Hippocampal formation (tissue), 2 donors: Measurements from ENCODE around the gene TRPM1.

Experiments
- DNase-seq, 2 donors: peaks; one replicate each; lab custom pipeline; 2025; lab: John Stamatoyannopoulos, UW

Gene TRPM1

GRCh38 chr15:31101262-31102038, at the start of gene TRPM1:
TSS of gene TRPM1 (minus strand) at chr15:31101725. CDS start at chr15:31081355, 20,370 bp downstream.
- no peak for DNase-seq

DNA sequence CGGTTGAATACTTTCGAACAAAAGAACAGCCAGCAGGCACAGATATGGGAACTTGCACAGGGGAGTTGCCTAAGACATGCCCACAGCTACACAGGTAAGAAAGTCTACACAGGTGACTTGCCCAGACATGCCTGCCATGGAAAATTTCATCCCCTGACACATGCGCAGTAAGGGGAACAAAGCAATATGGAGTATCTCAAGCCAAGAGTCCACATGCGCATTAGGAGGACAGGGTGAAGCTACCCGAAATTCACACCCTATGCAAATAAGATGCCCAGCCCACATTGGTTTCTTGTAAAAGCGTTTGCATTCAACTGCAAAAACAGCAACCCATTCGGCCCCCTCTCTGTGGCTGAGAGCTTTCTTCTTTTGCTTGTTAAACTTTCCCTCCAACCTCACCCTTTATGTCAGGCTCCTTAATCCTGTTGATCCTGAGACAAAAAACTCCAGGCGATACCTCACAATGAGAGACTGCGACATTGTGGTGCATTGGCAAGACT, 49.3 kb upstream of the TRPM1 start:
- no peak for DNase-seq

DNA sequence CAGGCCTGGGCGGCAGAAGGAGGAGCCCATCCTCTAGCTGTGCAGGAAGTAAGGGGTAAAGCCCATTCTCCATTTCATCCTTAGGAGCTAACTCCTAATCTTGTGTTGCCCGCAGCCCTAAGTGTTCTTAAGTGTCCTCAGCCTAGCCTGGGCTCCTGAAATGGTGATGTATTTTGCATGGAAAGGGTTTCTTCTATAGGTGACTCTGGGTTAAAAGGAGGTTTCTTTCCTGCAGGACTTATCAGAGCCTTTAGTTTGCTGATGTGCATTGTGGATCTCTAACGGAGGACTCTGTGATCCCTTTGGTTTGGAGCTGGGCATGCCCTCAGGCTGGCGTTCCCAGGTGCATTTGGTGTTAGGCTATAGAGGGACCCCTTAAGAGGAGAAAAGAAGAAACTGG, 48.5 kb upstream of the TRPM1 start:
- DNase-seq, result no peak

- no peak for DNase-seq
These were observed 47.6 kb upstream of the TRPM1 start for GRCh38 chr15:31149088-31149505.

DNA sequence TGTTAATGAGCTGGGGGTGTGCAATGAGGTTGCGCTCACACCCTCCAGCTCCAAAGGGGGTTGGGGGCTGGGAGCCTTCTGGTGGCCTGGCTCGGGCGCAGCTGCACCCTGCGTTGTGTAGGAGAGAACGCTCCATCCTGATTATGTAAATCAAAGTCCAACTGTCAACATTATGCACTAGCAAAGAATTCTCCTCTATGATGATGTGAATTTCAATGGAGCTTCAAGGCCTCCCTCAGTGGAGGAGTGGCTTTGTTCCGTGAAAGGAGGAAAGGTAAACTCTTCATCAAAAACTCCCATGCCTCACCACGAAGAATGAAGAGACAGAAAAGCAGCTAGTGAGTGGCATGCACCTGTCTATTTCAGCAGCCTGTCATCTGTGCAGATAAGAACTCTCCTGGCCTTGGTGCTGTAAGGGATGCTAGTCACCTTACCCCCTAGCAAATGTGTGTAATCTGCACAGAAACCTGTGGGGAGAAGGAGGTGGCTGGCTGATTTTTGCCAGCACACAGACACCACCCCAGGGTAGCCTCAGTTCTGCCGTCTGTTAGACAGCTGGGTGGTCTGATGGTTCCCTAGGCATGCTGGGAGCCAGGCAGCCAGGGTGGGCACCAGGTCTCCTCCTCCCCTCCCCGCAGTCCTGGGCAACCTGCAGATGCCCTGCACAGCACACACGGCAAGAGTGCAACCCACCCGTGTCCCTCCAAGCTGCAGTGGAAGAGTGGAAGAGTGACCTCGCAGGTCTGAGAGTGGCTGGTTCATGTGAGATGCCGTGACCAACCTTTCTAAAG, 47.0 kb upstream of the TRPM1 start:
- no peak for DNase-seq

GRCh38 chr15:31147944-31148296, 46.4 kb upstream of the TRPM1 start:
- no peak for DNase-seq

DNA sequence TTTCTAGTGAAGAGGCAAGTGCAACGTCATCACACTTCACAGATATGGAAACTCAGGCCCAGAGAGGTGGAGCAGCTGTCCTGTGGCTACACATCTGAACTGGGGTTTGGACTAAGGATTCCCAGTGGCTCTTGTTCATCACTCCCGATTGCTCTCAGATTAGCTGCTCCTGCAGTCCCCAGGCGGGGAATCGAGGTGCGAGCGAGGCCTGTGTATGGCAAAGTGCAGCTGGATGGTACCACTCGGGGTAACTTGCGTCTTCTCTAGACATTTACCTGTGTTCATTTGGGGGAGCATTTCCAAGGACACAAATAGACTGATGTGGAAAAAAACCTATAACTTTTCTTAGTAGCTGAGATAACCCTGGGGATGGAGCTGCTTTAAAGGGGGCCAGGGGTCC, 45.9 kb upstream of the TRPM1 start:
- DNase-seq, result no peak

DNA sequence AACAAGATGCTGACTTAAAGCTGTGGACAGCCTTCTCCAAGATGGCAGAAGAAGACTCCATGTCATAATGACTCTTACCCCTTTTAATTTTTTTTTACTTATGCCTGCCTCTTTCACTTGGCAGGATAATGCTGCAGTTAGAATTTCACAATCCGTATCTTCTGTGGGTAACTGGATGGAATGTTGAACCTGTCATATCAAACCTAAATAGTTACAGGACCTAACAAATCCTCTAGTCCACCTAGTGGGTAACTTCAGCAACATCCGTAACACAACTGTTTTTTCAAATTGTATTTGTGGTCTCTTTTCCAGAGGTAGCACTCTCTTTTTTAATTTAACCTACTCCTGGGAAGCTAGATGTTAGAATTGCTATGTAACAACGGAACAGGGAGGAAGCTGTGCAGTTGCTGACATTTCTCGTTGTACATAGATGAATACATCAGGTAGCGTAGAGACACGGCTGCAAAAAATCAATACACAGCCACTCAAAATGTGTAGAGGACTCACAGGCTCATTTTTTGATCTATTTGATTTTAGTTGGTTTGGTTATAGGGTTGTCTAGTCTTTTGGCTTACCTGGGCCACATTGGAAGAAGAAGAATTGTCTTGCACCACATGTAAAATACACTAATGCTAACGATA, 43.9 kb upstream of the TRPM1 start:
- DNase-seq, result no peak

- DNase-seq, result no peak
These were observed 40.3 kb upstream of the TRPM1 start for GRCh38 chr15:31141792-31142191.

DNA sequence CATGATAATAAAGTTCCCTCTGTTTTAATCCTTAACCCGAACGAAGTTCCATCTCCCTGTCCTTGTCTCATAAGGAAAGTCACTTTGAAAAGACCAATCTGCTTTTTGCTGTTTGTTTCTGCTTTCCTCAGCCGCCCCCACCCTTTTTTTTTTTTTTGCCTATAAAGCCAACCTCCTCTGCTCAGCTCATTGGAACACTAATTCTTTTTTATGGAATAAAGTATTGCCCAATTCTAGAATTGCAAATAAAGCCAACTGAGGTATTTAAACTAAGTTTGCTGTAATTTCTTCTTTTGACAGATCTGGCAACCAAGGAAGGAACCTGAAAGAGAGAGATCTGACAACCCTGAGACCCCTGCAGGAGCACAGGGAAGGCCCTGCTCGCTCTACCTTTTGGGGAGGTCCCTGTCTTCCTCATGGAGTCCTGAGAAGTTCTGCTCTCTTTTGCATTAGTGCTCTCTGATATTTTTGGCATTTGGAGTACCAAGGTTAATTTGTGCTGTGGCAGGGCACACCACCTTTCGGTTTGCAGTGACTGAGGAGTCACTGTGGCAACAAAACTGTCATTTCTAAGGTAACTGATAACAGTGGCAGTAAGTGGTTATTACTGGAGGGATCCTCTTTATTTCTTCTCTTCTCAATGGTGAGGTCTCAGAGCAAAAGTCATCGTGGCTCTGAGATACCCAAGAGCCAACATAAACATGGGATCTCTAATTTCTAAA, 35.2 kb upstream of the TRPM1 start:
- no peak for DNase-seq

DNA sequence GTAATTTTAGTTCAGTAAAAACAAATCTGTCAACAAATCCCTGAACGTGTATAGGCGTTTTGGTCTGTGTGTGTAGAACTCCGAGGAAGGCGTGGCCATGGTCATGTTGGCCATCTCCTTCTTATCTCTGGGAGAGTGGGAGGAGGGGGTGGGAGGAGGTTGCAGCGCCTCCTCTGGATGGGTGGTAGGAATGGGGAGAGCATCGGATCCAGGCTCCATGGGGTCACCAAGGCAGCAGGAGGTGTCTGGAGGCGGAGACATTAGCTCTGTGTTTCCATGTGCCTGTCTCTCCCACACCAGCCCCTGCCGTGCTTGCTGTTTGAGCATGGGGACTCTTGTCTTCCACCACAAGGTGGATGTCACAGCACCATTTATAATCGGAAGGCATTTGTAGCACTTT, 34.5 kb upstream of the TRPM1 start:
- DNase-seq, result no peak

DNA sequence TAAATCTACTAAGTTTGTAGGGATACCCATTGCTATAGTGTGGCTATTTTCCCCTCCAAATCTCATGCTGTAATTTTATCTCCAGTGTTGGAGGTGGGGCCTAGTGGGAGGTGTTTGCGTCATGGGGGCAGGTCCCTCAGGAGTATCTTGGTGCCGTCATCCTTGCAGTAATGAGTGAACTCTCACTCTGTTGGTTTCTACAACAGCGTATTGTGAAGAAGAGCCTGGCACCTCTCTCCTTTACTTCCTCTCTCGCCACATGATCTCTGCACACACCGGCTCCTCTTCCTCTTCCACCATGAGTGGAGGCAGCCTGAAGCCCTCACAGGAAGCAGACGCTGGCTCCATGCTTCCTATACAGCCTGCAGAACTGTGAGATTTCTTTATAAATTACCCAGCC, 34.0 kb upstream of the TRPM1 start:
- DNase-seq, result no peak

DNA sequence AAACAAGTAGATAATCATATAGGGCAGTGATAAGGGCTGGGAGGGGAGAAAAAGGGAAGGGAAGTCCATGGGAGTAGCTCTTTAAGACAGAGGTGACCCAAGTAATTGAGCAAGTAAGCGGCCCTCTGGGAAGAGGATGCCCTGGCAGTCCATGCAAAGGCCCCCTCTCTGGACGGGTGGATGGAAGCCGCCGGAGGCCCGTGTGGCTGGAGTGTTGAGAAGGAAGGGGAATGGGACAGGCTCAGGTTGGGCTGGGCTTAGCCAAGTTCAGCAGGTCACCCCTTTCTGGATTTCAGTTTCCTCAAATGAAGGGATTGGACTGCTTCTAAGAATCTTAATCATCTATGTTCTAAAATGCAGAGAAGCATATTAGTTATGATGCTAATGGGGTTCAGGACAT, 32.4 kb upstream of the TRPM1 start:
- no peak for DNase-seq

GRCh38 chr15:31131853-31132375, 30.4 kb upstream of the TRPM1 start:
- DNase-seq, result no peak

DNA sequence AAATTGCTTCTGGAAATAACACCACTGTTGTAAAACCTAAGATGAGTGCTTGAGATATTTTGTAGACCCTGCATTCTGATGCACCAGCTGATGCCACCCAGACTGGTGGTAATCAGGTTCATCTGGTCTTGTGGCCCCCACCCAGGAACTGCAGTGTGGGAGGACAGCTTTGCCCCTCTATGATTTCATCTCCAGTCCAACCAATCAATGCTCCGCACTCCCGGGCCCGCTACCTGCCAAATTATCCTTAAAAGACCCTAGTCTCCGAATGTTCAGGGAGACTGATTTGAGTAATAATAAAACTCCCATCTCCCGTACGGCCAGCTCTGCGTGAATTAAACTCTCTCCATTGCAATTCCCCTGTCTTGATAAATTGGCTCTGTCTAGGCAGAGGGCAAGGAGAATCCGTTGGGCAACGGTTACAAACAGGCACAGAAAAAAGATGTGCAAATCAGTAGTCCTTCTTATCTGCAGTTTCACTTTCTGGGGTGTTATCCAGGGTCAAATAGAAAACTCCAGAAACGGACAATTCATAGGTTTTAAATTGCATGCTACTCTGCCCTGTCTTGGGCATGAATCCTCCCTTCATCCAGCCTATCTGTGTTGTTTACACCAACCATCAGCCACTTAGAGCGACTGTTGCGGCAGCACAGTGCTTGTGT, 29.2 kb upstream of the TRPM1 start:
- no peak for DNase-seq

GRCh38 chr15:31129769-31130303, 28.3 kb upstream of the TRPM1 start:
- DNase-seq, result no peak

- peak; percentile 24 to 57 for DNase-seq
These were observed 27.6 kb upstream of the TRPM1 start for GRCh38 chr15:31128919-31129768.

GRCh38 chr15:31128477-31128876, 27.0 kb upstream of the TRPM1 start:
- DNase-seq, result no peak

DNA sequence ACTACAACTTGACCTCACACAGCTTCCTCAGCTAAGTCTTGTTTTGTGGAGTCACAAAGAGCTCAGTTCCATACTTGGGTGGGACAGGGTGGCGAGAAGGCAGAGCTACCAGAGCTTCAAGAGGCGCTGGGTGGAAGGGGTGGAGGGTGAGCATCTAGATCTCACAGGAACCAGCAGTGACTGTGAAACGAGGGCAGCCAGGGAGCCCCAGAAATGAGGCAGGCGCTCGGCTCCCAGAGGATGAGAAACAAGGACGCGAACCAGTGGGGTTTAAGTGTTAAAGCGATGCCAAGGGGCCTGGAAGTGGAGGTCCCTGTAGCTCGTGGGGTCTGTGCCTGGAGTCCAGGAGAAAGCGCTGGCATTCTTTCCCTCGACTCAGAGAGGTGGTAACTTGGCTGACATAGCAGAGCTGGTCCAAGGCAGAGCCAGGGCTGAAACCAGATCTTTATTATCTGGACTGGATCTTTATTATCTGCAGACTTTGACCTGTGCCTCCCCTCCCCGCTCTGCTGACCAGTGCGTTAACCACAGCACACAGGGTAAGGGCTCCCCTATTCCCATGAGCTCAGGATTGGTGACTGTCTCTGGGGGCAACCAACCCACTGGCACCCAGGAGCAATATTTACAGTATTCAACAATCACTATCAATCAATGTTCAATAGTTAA, 26.2 kb upstream of the TRPM1 start:
- no peak for DNase-seq
